SK-N-SH (cell line): ENCODE results near the gene FKBP7. TPM values are rescaled to one million over a fixed set of nuclear protein-coding genes. Genes with fewer than 3 reads are reported as not detected.
"Not testable (repeated sequence)": the region's sequence is repeated elsewhere in the genome, so short reads cannot be mapped to it uniquely, and the experiment has no call there.

ENCODE experiments used
- CTCF ChIA-PET: fragments of 300-600, 350-600 bp; formaldehyde crosslinking; extraction: SDS; loops from one replicate; lab custom pipeline; 2021; lab: Yijun Ruan, JAX
- POLR2A ChIA-PET: fragments of 350-600 bp; sonication (Branson Sonifier 250); formaldehyde crosslinking; extraction: SDS; loops from one replicate; lab custom pipeline; 2020; ENCODE audit warnings: antibody characterized with exemption, inconsistent platforms; lab: Yijun Ruan, JAX
- DNase-seq: peaks from one replicate; pipeline ENCODE4 v3.0.0; 2012
- H2AFZ ChIP-seq: fragments of 200-600 bp; sonication (generic); 2 replicates; pipeline ENCODE4 v1.8.1; 2016; ENCODE audit warnings: antibody characterized with exemption, mild to moderate bottlenecking, low read depth
- H3F3A ChIP-seq: fragments of 200-600 bp; sonication (generic); replicated peaks from 2 replicates; pipeline ENCODE3; 2016; ENCODE audit warnings: antibody characterized with exemption, mild to moderate bottlenecking; ENCODE audit not compliant: insufficient read depth
- H3K27ac ChIP-seq, 2 experiments: fragments of 200-500 bp in 1 of 2; fragments of 200-600 bp in 1 of 2; sonication (Bioruptor generic) in 1 of 2; sonication (generic), shearing (Covaris generic) in 1 of 2; 2 replicates each; pipeline versions ENCODE4 v1.5.1 to v1.6.1; 2014 to 2016; ENCODE audit warnings: low read depth in 2 of 2, inconsistent platforms in 1 of 2, low read length in 1 of 2, mild to moderate bottlenecking in 1 of 2, mixed read lengths in 1 of 2
- H3K27me3 ChIP-seq: fragments of 200-600 bp; sonication (generic), shearing (Covaris generic); 2 replicates; pipeline ENCODE4 v1.6.1; 2016; ENCODE audit warnings: mixed run types; ENCODE audit not compliant: insufficient read depth
- H3K36me3 ChIP-seq, 2 experiments: fragments of 200-500 bp in 1 of 2; fragments of 200-600 bp in 1 of 2; sonication (Bioruptor generic) in 1 of 2; sonication (generic) in 1 of 2; replicated peaks in 1 of 2; 2 replicates each; pipeline versions ENCODE3 to v1.5.1; 2014 to 2016; ENCODE audit warnings: low read length in 1 of 2, mild to moderate bottlenecking in 1 of 2; ENCODE audit not compliant: insufficient read depth in 2 of 2, control insufficient read depth in 1 of 2
- H3K4me1 ChIP-seq, 2 experiments: fragments of 200-500 bp in 1 of 2; fragments of 200-600 bp in 1 of 2; sonication (Bioruptor generic) in 1 of 2; sonication (generic), shearing (Covaris generic) in 1 of 2; 2 replicates each; pipeline versions ENCODE4 v1.5.1 to v1.6.1; 2014 to 2016; ENCODE audit warnings: low read depth in 1 of 2, low read length in 1 of 2, mixed run types in 1 of 2; ENCODE audit not compliant: insufficient read depth in 2 of 2, control insufficient read depth in 1 of 2
- H3K4me2 ChIP-seq: fragments of 200-600 bp; sonication (generic), shearing (Covaris generic); 2 replicates; pipeline ENCODE4 v1.6.1; 2017; ENCODE audit warnings: mixed run types
- H3K4me3 ChIP-seq, 2 experiments: fragments of 200-500 bp in 1 of 2; fragments of 200-600 bp in 1 of 2; sonication (Bioruptor generic) in 1 of 2; sonication (generic), shearing (Covaris generic) in 1 of 2; 2 replicates each; pipeline versions ENCODE4 v1.5.1 to v1.8.1; 2014 to 2016; ENCODE audit warnings: low read depth in 2 of 2, inconsistent platforms in 1 of 2, low read length in 1 of 2, mild to moderate bottlenecking in 1 of 2, mixed read lengths in 1 of 2, moderate library complexity in 1 of 2
- H3K79me2 ChIP-seq: fragments of 200-600 bp; sonication (generic); 2 replicates; pipeline ENCODE4 v1.8.1; 2017; ENCODE audit warnings: mild to moderate bottlenecking; ENCODE audit not compliant: insufficient read depth
- H3K9ac ChIP-seq: fragments of 200-600 bp; sonication (generic); 2 replicates; pipeline ENCODE4 v1.6.1; 2017; ENCODE audit warnings: mixed run types
- H3K9me2 ChIP-seq: fragments of 200-600 bp; sonication (generic); 2 replicates; pipeline ENCODE4 v1.6.1; 2017; ENCODE audit warnings: mixed run types
- H3K9me3 ChIP-seq: fragments of 200-600 bp; sonication (generic); 2 replicates; pipeline ENCODE4 v1.6.1; 2017; ENCODE audit warnings: mixed run types, mild to moderate bottlenecking, moderate library complexity
- H4K20me1 ChIP-seq: fragments of 200-600 bp; sonication (generic); 2 replicates; pipeline ENCODE4 v1.6.1; 2017; ENCODE audit warnings: mild to moderate bottlenecking, mixed run types; ENCODE audit not compliant: insufficient read depth
- CTCF ChIP-seq: fragments of 200-600 bp; sonication (generic); IDR thresholded peaks from 2 replicates; pipeline ENCODE4 v1.6.1; 2017; ENCODE audit warnings: antibody characterized with exemption, mild to moderate bottlenecking, moderate library complexity
- EP300 ChIP-seq, 2 experiments: IDR thresholded peaks; 2 replicates each; pipeline versions ENCODE4 v1.4.0 to v1.6.1; 2012; ENCODE audit warnings: borderline replicate concordance in 1 of 2, low read depth in 1 of 2, low read length in 1 of 2
- FOXJ3 ChIP-seq: sonication (generic); formaldehyde crosslinking; IDR thresholded peaks from 2 replicates; pipeline ENCODE4 v1.5.1; 2020; ENCODE audit warnings: mild to moderate bottlenecking, missing genetic modification reagents
- GABPA ChIP-seq: IDR thresholded peaks from 2 replicates; pipeline ENCODE4 v1.4.0; 2012; ENCODE audit warnings: low read depth, mild to moderate bottlenecking
- IRF3 ChIP-seq: fragments of 150-350 bp; IDR thresholded peaks from 2 replicates; pipeline ENCODE4 v1.6.1; 2016; ENCODE audit warnings: mild to moderate bottlenecking, low read depth, low read length
- JUND ChIP-seq: IDR thresholded peaks from 2 replicates; pipeline ENCODE4 v1.4.0; 2012
- MXI1 ChIP-seq: IDR thresholded peaks from 2 replicates; pipeline ENCODE4 v1.6.1; 2012; ENCODE audit warnings: mild to moderate bottlenecking, low read depth, low read length, improper control_type of control experiment
- NFIC ChIP-seq: IDR thresholded peaks from 2 replicates; pipeline ENCODE4 v1.4.0; 2012; ENCODE audit warnings: borderline replicate concordance
- NRF1 ChIP-seq: IDR thresholded peaks from 2 replicates; pipeline ENCODE4 v1.6.1; 2012; ENCODE audit warnings: low read depth, mild to moderate bottlenecking, low read length
- PBX3 ChIP-seq: IDR thresholded peaks from 2 replicates; pipeline ENCODE4; 2012
- POLR2AphosphoS5 ChIP-seq: IDR thresholded peaks from 2 replicates; pipeline ENCODE4 v1.6.1; 2012; ENCODE audit warnings: low read depth, low read length
- RAD21 ChIP-seq: IDR thresholded peaks from 2 replicates; pipeline ENCODE4 v1.6.1; 2012; ENCODE audit warnings: mild to moderate bottlenecking, low read length
- REST ChIP-seq: IDR thresholded peaks from 2 replicates; pipeline ENCODE4 v1.6.1; 2012; ENCODE audit warnings: mild to moderate bottlenecking, low read depth, low read length, moderate library complexity
- RFX5 ChIP-seq: IDR thresholded peaks from 2 replicates; pipeline ENCODE4 v1.6.1; 2012; ENCODE audit warnings: mild to moderate bottlenecking, improper control_type of control experiment, low read length
- RXRA ChIP-seq: IDR thresholded peaks from 2 replicates; pipeline ENCODE4 v1.4.0; 2012; ENCODE audit warnings: low read depth, mild to moderate bottlenecking, borderline replicate concordance
- SMC3 ChIP-seq: IDR thresholded peaks from 2 replicates; pipeline ENCODE4 v1.6.1; 2012; ENCODE audit warnings: low read depth, low read length, improper control_type of control experiment
- TCF12 ChIP-seq: IDR thresholded peaks from 2 replicates; pipeline ENCODE4 v1.4.0; 2012
- USF2 ChIP-seq: fragments of 150-350 bp; IDR thresholded peaks from 2 replicates; pipeline ENCODE4 v1.6.1; 2017; ENCODE audit warnings: antibody characterized with exemption, low read length, low read depth, borderline replicate concordance
- YY1 ChIP-seq: IDR thresholded peaks from 2 replicates; pipeline ENCODE4 v1.4.0; 2012; ENCODE audit warnings: low read depth, mild to moderate bottlenecking
- WGBS: methylation state at CpG from one replicate; pipeline ENCODE4 v1.1.6; 2017; ENCODE audit warnings: low lambda C conversion rate; 5-methylcytosine and 5-hydroxymethylcytosine counted together
- polyA plus RNA-seq, 3 experiments: library from polyadenylated mRNA; depleted of rRNA; stranded (reverse); fragments of >200 nt; gene quantifications; 2 replicates each; pipeline ENCODE4 v1.2.3, GENCODE V29; 2012

Gene FKBP7
- polyA plus RNA-seq, 1 of the 3 experiments (the other 2 are of a cell fraction) = 35.6 TPM

GRCh38 chr2:178425255-178425827, 53.1 kb downstream of the FKBP7 start:
- H3K79me2 ChIP-seq = peaks cover 30% of the 10 kb centered on the region
- no peak for TF ChIP-seq GABPA
- TF ChIP-seq TCF12 = no peak
- no peak for TF ChIP-seq FOXJ3 (CRISPR knock-in tag)
- no peak for TF ChIP-seq PBX3
- no peak for TF ChIP-seq JUND
- no peak for TF ChIP-seq RAD21
- TF ChIP-seq RXRA = no peak
- TF ChIP-seq USF2 = no peak
- no peak for TF ChIP-seq POLR2AphosphoS5
- no peak for TF ChIP-seq IRF3
- no peak for TF ChIP-seq YY1
- TF ChIP-seq NRF1 = no peak
- no peak for TF ChIP-seq NFIC
- no peak for TF ChIP-seq MXI1
- TF ChIP-seq RFX5 = no peak
- TF ChIP-seq REST = no peak
- no peak for TF ChIP-seq SMC3
- TF ChIP-seq EP300 (IDR thresholded peaks at IDR 0.05; ENCODE audit: borderline replicate concordance in 1 of 2, low read depth in 1 of 2, low read length in 1 of 2) = no peak
- no peak for TF ChIP-seq CTCF
- no peak overlapping the region for H3K27ac ChIP-seq
- no peak overlapping the region for H3K4me2 ChIP-seq
- H3K9me2 ChIP-seq = no peaks in the 10 kb centered on the region
- H3K9me3 ChIP-seq = no peaks in the 10 kb centered on the region
- H4K20me1 ChIP-seq = no peaks in the 10 kb centered on the region
- WGBS = 93% methylated on average over 4 of the region's 4 CpGs
- CTCF ChIA-PET = interaction anchor here (0.6 to 3.0 kb wide), 2 partner anchors 11 to 178 kb away, joined by 5 to 12 read pairs; no protein-coding TSS in a partner anchor
- no peaks in the 10 kb centered on the region for H3K4me1 ChIP-seq
- no peaks in the 10 kb centered on the region for H3K27me3 ChIP-seq
- peaks cover 3% of the 10 kb centered on the region for H3F3A ChIP-seq
- peaks cover 21 to 26% of the 10 kb centered on the region in 2 experiments for H3K36me3 ChIP-seq
- POLR2A ChIA-PET = no interaction called here
- DNase-seq = no peak
- H2AFZ ChIP-seq = no peak overlapping the region
- no peak overlapping the region for H3K4me3 ChIP-seq
- H3K9ac ChIP-seq = no peak overlapping the region

- H3K4me1 ChIP-seq, H3K9ac ChIP-seq, H3K4me2 ChIP-seq, H3F3A ChIP-seq, POLR2A ChIA-PET, H3K9me2 ChIP-seq, H3K27me3 ChIP-seq, H2AFZ ChIP-seq, H3K9me3 ChIP-seq, H4K20me1 ChIP-seq, DNase-seq, H3K27ac ChIP-seq, H3K4me3 ChIP-seq: not testable (repeated sequence)
- 97% methylated on average over 5 of the region's 5 CpGs for WGBS
- CTCF ChIA-PET = interaction anchor here (1.2 to 2.2 kb wide), 2 partner anchors 9 to 292 kb away, joined by 4 to 10 read pairs; no protein-coding TSS in a partner anchor
- Histone ChIP-seq H3K36me3 (peaks cover 10 to 21% of the 10 kb centered on the region in 2 experiments), H3K79me2 (peaks cover 30% of the 10 kb centered on the region)
These were observed 54.7 kb downstream of the FKBP7 start for GRCh38 chr2:178423746-178424145.
